GM12878 (cell line): ENCODE measurements around the gene TESMIN. TPM values are rescaled to one million over a fixed set of nuclear protein-coding genes. Genes with fewer than 3 reads are reported as not detected.

ENCODE experiments used
- ATAC-seq: fragments of 200-7000 bp; cut with Tn5 transposase; 3 replicates; pipeline ENCODE4 v1.9.1; 2020; ENCODE audit warnings: mild to moderate bottlenecking, moderate library complexity
- BruUV-seq: library from RNA; stranded (reverse); fragments of 400-500 nt; replicated peaks from 2 replicates; lab custom pipeline; 2021; lab: Mats Ljungman, UMichigan
- CTCF ChIA-PET: fragments of 300-600 bp; sonication (Branson Sonifier 250); formaldehyde crosslinking; extraction: SDS; loops from one replicate; lab custom pipeline; 2021; ENCODE audit warnings: inconsistent platforms; lab: Yijun Ruan, JAX
- POLR2A ChIA-PET: fragments of 350-600 bp; formaldehyde crosslinking; extraction: SDS; loops from one replicate; lab custom pipeline; 2021; ENCODE audit warnings: inconsistent platforms; lab: Charles Lee
- RAD21 ChIA-PET: fragments of 300-600 bp; sonication (Branson Sonifier 250); formaldehyde crosslinking; loops from one replicate; lab custom pipeline; 2023; ENCODE audit warnings: antibody characterized with exemption; ENCODE audit not compliant: unreplicated experiment; lab: Charles Lee
- SMC1A ChIA-PET: fragments of 300-600 bp; sonication (Branson Sonifier 250); formaldehyde crosslinking; loops from one replicate; lab custom pipeline; 2023; ENCODE audit not compliant: unreplicated experiment, uncharacterized antibody; lab: Charles Lee
- DNase-seq: peaks from one replicate; pipeline ENCODE4 v3.0.0-alpha.2; 2011; ENCODE audit warnings: low read depth, low spot score
- FAIRE-seq: peaks from 3 replicates; lab custom pipeline; 2011; peaks lifted over from hg19 to GRCh38; lab: Jason Lieb, UNC
- H2AFZ ChIP-seq: 2 replicates; pipeline ENCODE4 v1.6.0; 2011; ENCODE audit warnings: low read depth, low read length, control low read depth; ENCODE audit not compliant: control insufficient read depth
- H3K27ac ChIP-seq: 2 replicates; pipeline ENCODE4 v1.5.1; 2011; ENCODE audit warnings: control low read depth; ENCODE audit not compliant: control insufficient read depth, insufficient read depth
- H3K27me3 ChIP-seq, 2 experiments: replicated peaks in 1 of 2; 2 replicates each; pipeline versions ENCODE4 v1.6.0 to v1.6.1; 2011; ENCODE audit warnings: low read length in 1 of 2; ENCODE audit not compliant: control insufficient read depth in 2 of 2, insufficient read depth in 2 of 2
- H3K36me3 ChIP-seq, 2 experiments: 2 replicates each; pipeline ENCODE4 v1.5.1; 2011; ENCODE audit warnings: low read length in 1 of 2; ENCODE audit not compliant: control insufficient read depth in 2 of 2, insufficient read depth in 2 of 2
- H3K4me1 ChIP-seq: 2 replicates; pipeline ENCODE4 v1.6.1; 2011; ENCODE audit warnings: mild to moderate bottlenecking, low read length, moderate library complexity, mixed read lengths; ENCODE audit not compliant: control insufficient read depth, insufficient read depth
- H3K4me2 ChIP-seq: 2 replicates; pipeline ENCODE4 v1.6.0; 2011; ENCODE audit warnings: control low read depth; ENCODE audit not compliant: control insufficient read depth, insufficient read depth
- H3K4me3 ChIP-seq: fragments of 200-600 bp; sonication (generic); 2 replicates; pipeline ENCODE4 v1.5.1; 2016
- H3K79me2 ChIP-seq: 2 replicates; pipeline ENCODE4 v1.6.0; 2011; ENCODE audit warnings: low read length; ENCODE audit not compliant: control insufficient read depth, insufficient read depth
- H3K9ac ChIP-seq: 2 replicates; pipeline ENCODE4 v1.8.0; 2011; ENCODE audit warnings: low read length, control low read depth, mixed read lengths; ENCODE audit not compliant: control insufficient read depth, insufficient read depth
- H3K9me3 ChIP-seq: replicated peaks from 3 replicates; pipeline ENCODE4 v1.5.1; 2011; ENCODE audit warnings: mild to moderate bottlenecking, low read length; ENCODE audit not compliant: control insufficient read depth, insufficient read depth
- H4K20me1 ChIP-seq: 2 replicates; pipeline ENCODE4 v1.6.0; 2011; ENCODE audit not compliant: control insufficient read depth, insufficient read depth
- BCL11A ChIP-seq: IDR thresholded peaks from 2 replicates; pipeline ENCODE4 v1.6.1; 2011; ENCODE audit warnings: low read depth, low read length
- ESRRA ChIP-seq: IDR thresholded peaks from 2 replicates; pipeline ENCODE4 v1.6.1; 2012; ENCODE audit warnings: mild to moderate bottlenecking, low read length, improper control_type of control experiment
- HDAC6 ChIP-seq: fragments of 200-600 bp; sonication (generic); IDR thresholded peaks from one replicate; pipeline ENCODE4 v1.8.0; 2017; ENCODE audit warnings: antibody characterized with exemption; ENCODE audit not compliant: unreplicated experiment
- IRF4 ChIP-seq: IDR thresholded peaks from 2 replicates; pipeline ENCODE4 v1.6.1; 2011; ENCODE audit warnings: low read depth, low read length
- KDM1A ChIP-seq: fragments of 200-600 bp; sonication (generic); IDR thresholded peaks from 2 replicates; pipeline ENCODE4 v1.6.1; 2016; ENCODE audit warnings: borderline replicate concordance
- LARP7 ChIP-seq: fragments of 450-650 bp; IDR thresholded peaks from 2 replicates; pipeline ENCODE4 v1.6.1; 2017; ENCODE audit warnings: mild to moderate bottlenecking
- MEF2B ChIP-seq: fragments of 450-650 bp; IDR thresholded peaks from 2 replicates; pipeline ENCODE4 v1.6.1; 2018; ENCODE audit warnings: mild to moderate bottlenecking, moderate library complexity; ENCODE audit not compliant: partially characterized antibody, poor library complexity, severe bottlenecking
- MXI1 ChIP-seq: fragments of 150-350 bp; IDR thresholded peaks from 2 replicates; pipeline ENCODE4 v1.6.1; 2011; ENCODE audit warnings: low read depth, mild to moderate bottlenecking, inconsistent platforms, low read length, improper control_type of control experiment
- NFYA ChIP-seq: IDR thresholded peaks from 2 replicates; pipeline ENCODE4 v1.6.1; 2011; ENCODE audit warnings: low read depth, mild to moderate bottlenecking, low read length, improper control_type of control experiment, borderline replicate concordance
- PML ChIP-seq: IDR thresholded peaks from 2 replicates; pipeline ENCODE4 v1.6.1; 2012; ENCODE audit warnings: low read length, inconsistent platforms
- SMAD5 ChIP-seq: IDR thresholded peaks from 2 replicates; pipeline ENCODE4 v1.6.1; 2016; ENCODE audit warnings: antibody characterized with exemption, low read depth
- SMARCA5 ChIP-seq: fragments of 450-650 bp; IDR thresholded peaks from 2 replicates; pipeline ENCODE4 v1.6.1; 2017; ENCODE audit warnings: mild to moderate bottlenecking
- SP1 ChIP-seq: IDR thresholded peaks from one replicate; pipeline ENCODE4 v1.6.1; 2011; ENCODE audit warnings: low read depth, low read length
- SRF ChIP-seq, 2 experiments: IDR thresholded peaks; 2 replicates each; pipeline ENCODE4 v1.6.1; 2011; ENCODE audit warnings: low read depth in 2 of 2, low read length in 2 of 2, mild to moderate bottlenecking in 1 of 2, moderate library complexity in 1 of 2
- WGBS: methylation state at CpG from one replicate; pipeline ENCODE4 v1.1.6; 2016; ENCODE audit warnings: low lambda C conversion rate; ENCODE audit not compliant: insufficient replicate concordance, insufficient coverage; ENCODE audit errors: missing lambda C conversion rate; 5-methylcytosine and 5-hydroxymethylcytosine counted together
- in situ Hi-C: fragments of 300-500 bp; cut with MboI; formaldehyde crosslinking; loops from 9 replicates; pipeline ENCODE4 v1.14.3; 2018; ENCODE audit warnings: mixed read lengths
- intact Hi-C: fragments of 100-400 bp; cut with micrococcal nuclease; formaldehyde crosslinking; loops from one replicate; pipeline ENCODE4 v1.14.2; 2022; ENCODE audit not compliant: unreplicated experiment
- polyA plus RNA-seq, 11 experiments: library from polyadenylated mRNA; depleted of rRNA in 4 of 11; unstranded in 6 of 11; stranded (reverse) in 5 of 11; fragments of >200 nt; fragmentation: Nextera tagmentation in 4 of 11; fragmentation: Illumina TruSeq in 1 of 11; extraction: Ambion mirVana in 4 of 11; extraction: Trizol in 1 of 11; gene quantifications; 1 replicate in 1 of 11; 2 replicates in 10 of 11; pipeline versions ENCODE4 v1.2.1 to v1.2.3, GENCODE V29; 2011 to 2016; ENCODE audit warnings: inconsistent platforms in 2 of 11, missing spikeins in 2 of 11, low read depth in 1 of 11
- total RNA-seq, 4 experiments: library from RNA; depleted of rRNA in 3 of 4; stranded (reverse); fragments of >200 nt in 3 of 4; fragmentation: Illumina TruSeq in 1 of 4; extraction: Trizol in 1 of 4; gene quantifications; 2 replicates each; pipeline versions ENCODE4 v1.2.1 to v1.2.3, GENCODE V29; 2013 to 2021
- TF ChIP-seq, protein P1 (sequence below): fragments of 450-650 bp; IDR thresholded peaks from 2 replicates; pipeline ENCODE4 v1.6.1; 2017; ENCODE audit warnings: mild to moderate bottlenecking, low read depth, inconsistent platforms; ENCODE audit not compliant: poor library complexity, severe bottlenecking

Gene TESMIN
- total and polyA plus RNA-seq, 10 of the 15 experiments (the other 5 are each of a cell fraction or from before 2014, with no cell fraction given): 0.31 to 3.4 (median 1.2) TPM; not detected in 1

DNA sequence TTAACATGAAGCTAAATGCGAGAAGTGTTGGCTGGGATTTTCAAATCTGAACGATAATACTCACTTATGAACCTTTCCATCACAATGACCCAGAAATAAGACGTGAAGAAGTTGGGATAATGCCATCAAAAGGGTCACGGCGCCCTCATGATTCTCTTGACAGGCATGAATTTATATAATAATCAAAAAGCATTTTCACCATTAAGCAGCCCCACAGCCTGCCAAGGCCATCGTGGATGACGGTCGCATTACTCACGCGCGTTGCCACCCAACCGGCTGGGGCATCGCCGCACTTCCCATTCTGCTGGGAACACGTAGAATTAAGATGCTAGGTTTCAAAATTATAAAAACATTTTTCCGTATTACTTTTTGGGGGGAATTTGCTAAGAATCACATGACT lies 85.9 kb downstream of the TESMIN start (continued):
- TF ChIP-seq MEF2B: no peak

DNA sequence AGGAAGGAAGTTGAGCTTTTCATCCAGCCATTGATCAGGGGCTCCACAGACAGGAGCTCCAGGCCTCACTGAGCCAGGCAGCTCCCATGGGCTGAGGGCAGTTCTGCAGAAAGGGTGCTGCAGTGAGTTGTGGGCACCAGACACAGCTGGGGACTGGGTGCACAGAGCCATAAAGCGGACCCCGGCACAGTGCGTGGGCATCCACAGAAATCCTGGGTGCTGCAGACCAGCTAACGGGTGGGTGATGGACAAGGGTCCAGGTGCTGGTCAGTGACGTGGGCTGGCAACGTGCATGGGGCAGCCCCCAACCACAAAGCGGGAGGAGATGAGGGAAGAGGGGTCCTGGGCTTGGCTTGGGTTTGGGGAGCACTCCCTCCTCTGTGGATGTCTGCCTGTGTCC lies 86.4 kb downstream of the TESMIN start:
- intact Hi-C loops (no loop called here), in situ Hi-C loops (no loop called here)
- Histone ChIP-seq H3K4me2 (no peak overlapping the region), H3K79me2 (no peaks in the 10 kb centered on the region), H3K27me3 (no peaks in the 10 kb centered on the region; a peak in 1 of 4 replicates), H4K20me1 (no peaks in the 10 kb centered on the region), H3K27ac (no peak overlapping the region), H3K4me1 (no peaks in the 10 kb centered on the region), H3K9me3 (no peaks in the 10 kb centered on the region; the same call in 2 of the 3 replicates), H2AFZ (no peak overlapping the region), H3K9ac (no peak overlapping the region), H3K4me3 (no peak overlapping the region), H3K36me3 (no peaks in the 10 kb centered on the region)
- ATAC-seq (no peak), DNase-seq (no peak), FAIRE-seq (no peak)
- ChIA-PET CTCF (no interaction called here), SMC1A (no interaction called here), POLR2A (no interaction called here), RAD21 (no interaction called here)
- no TSS peak for BruUV-seq
- TF ChIP-seq PML (no peak), ESRRA (no peak), BCL11A (no peak), IRF4 (no peak), NFYA (no peak), LARP7 (no peak), SRF (IDR thresholded peaks at IDR 0.05; ENCODE audit: low read depth in 2 of 2, low read length in 2 of 2) (no peak), KDM1A (no peak), SMAD5 (no peak), HDAC6 (no peak), SP1 (no peak), MXI1 (no peak), SMARCA5 (no peak)
- TF ChIP-seq, protein P1, sequence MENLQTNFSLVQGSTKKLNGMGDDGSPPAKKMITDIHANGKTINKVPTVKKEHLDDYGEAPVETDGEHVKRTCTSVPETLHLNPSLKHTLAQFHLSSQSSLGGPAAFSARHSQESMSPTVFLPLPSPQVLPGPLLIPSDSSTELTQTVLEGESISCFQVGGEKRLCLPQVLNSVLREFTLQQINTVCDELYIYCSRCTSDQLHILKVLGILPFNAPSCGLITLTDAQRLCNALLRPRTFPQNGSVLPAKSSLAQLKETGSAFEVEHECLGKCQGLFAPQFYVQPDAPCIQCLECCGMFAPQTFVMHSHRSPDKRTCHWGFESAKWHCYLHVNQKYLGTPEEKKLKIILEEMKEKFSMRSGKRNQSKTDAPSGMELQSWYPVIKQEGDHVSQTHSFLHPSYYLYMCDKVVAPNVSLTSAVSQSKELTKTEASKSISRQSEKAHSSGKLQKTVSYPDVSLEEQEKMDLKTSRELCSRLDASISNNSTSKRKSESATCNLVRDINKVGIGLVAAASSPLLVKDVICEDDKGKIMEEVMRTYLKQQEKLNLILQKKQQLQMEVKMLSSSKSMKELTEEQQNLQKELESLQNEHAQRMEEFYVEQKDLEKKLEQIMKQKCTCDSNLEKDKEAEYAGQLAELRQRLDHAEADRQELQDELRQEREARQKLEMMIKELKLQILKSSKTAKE: no peak
- 35% methylated on average over 7 of the region's 7 CpGs for WGBS
